Body of pancreas (tissue), 4 donors: ENCODE measurements around the gene NOXRED1. TPM values are rescaled to one million over a fixed set of nuclear protein-coding genes. Genes with fewer than 3 reads are reported as not detected.

Experiments
- ATAC-seq: fragments of 150-250 bp; one replicate; pipeline ENCODE4 v1.9.1; 2016
- DNase-seq, 4 donors: peaks; one replicate each; pipeline ENCODE4 v3.0.0-alpha.2; 2019
- H3K27ac ChIP-seq, 4 donors: fragments of 200-600 bp; sonication (generic); 1 replicate in 3 of 4; 2 replicates in 1 of 4; pipeline versions ENCODE4 v1.5.1 to v1.6.1; 2016 to 2019; ENCODE audit warnings: mild to moderate bottlenecking in 1 of 4, mixed read lengths in 1 of 4, moderate library complexity in 1 of 4
- H3K27me3 ChIP-seq, 2 donors: fragments of 200-600 bp; sonication (generic); one replicate each; pipeline ENCODE4 v1.6.0; 2016; ENCODE audit warnings: mild to moderate bottlenecking in 1 of 2
- H3K36me3 ChIP-seq, 2 donors: fragments of 200-600 bp; sonication (generic); replicated peaks in 1 of 2; 2 replicates each; pipeline ENCODE4 v1.5.1; 2016; ENCODE audit warnings: low read depth in 2 of 2; ENCODE audit not compliant: insufficient read depth in 1 of 2
- H3K4me1 ChIP-seq: fragments of 200-600 bp; sonication (generic); one replicate; pipeline ENCODE4 v1.6.0; 2016
- H3K4me3 ChIP-seq, 2 donors: fragments of 200-600 bp; sonication (generic); 1 replicate in 1 of 2; 2 replicates in 1 of 2; pipeline ENCODE4 v1.5.1; 2016 to 2019
- H3K9me3 ChIP-seq, 3 donors: fragments of 200-600 bp; sonication (generic); 1 replicate in 2 of 3; 2 replicates in 1 of 3; pipeline ENCODE4 v1.5.1; 2016
- POLR2A ChIP-seq, 3 donors: fragments of 450-650 bp; IDR thresholded peaks; one replicate each; pipeline ENCODE4 v1.6.1; 2016; ENCODE audit warnings: antibody characterized with exemption in 3 of 3, mild to moderate bottlenecking in 2 of 3
- WGBS, 2 donors: methylation state at CpG; one replicate each; pipeline ENCODE4 v1.1.5; 2017; 5-methylcytosine and 5-hydroxymethylcytosine counted together
- intact Hi-C: fragments of 100-400 bp; cut with DNase I; formaldehyde crosslinking; loops from one replicate; pipeline ENCODE4 v1.15.1; 2023
- total RNA-seq, 2 donors: library from RNA; depleted of rRNA; stranded (reverse); fragments of >200 nt; gene quantifications; one replicate each; pipeline ENCODE4 v1.1.0, GENCODE V29; 2016
- TF ChIP-seq, protein P1 (sequence below), 7 experiments: fragments of 450-650 bp in 4 of 7; fragments of 200-600 bp in 3 of 7; sonication (generic) in 3 of 7; IDR thresholded peaks; one replicate each; pipeline ENCODE4 v1.5.1; 2016 to 2019; ENCODE audit warnings: antibody characterized with exemption in 7 of 7

The NOXRED1 gene
- total RNA-seq, 2 donors from 2014 or later = 0.52 to 5.3 TPM

GRCh38 chr14:77409131-77409533, 14.2 kb downstream of the NOXRED1 start:
- TF ChIP-seq, protein P1, sequence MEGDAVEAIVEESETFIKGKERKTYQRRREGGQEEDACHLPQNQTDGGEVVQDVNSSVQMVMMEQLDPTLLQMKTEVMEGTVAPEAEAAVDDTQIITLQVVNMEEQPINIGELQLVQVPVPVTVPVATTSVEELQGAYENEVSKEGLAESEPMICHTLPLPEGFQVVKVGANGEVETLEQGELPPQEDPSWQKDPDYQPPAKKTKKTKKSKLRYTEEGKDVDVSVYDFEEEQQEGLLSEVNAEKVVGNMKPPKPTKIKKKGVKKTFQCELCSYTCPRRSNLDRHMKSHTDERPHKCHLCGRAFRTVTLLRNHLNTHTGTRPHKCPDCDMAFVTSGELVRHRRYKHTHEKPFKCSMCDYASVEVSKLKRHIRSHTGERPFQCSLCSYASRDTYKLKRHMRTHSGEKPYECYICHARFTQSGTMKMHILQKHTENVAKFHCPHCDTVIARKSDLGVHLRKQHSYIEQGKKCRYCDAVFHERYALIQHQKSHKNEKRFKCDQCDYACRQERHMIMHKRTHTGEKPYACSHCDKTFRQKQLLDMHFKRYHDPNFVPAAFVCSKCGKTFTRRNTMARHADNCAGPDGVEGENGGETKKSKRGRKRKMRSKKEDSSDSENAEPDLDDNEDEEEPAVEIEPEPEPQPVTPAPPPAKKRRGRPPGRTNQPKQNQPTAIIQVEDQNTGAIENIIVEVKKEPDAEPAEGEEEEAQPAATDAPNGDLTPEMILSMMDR (IDR thresholded peaks at IDR 0.05) = no peak
- no peak for TF ChIP-seq POLR2A (IDR thresholded peaks at IDR 0.05)
- Histone ChIP-seq H3K4me3 (no peak overlapping the region), H3K4me1 (no peaks in the 10 kb centered on the region), H3K9me3 (no peaks in the 10 kb centered on the region), H3K36me3 (no peaks in the 10 kb centered on the region), H3K27me3 (no peaks in the 10 kb centered on the region), H3K27ac (no peak overlapping the region)
- ATAC-seq = no peak
- 47 to 52% methylated on average over 3 of the region's 3 CpGs for WGBS, 2 donors
- no peak for DNase-seq
- intact Hi-C loops = no loop called here

GRCh38 chr14:77407158-77407557, 16.2 kb downstream of the NOXRED1 start:
- no peak for DNase-seq
- intact Hi-C loops = no loop called here
- Histone ChIP-seq H3K27ac (no peak overlapping the region), H3K36me3 (no peaks in the 10 kb centered on the region), H3K4me1 (no peaks in the 10 kb centered on the region), H3K4me3 (no peak overlapping the region), H3K9me3 (no peaks in the 10 kb centered on the region), H3K27me3 (no peaks in the 10 kb centered on the region)
- ATAC-seq = no peak
- 80 to 83% methylated on average over 2 of the region's 2 CpGs for WGBS, 2 donors
- TF ChIP-seq, protein P1 (IDR thresholded peaks at IDR 0.05) = no peak
- TF ChIP-seq POLR2A (IDR thresholded peaks at IDR 0.05) = no peak

GRCh38 chr14:77406718-77407117, 16.6 kb downstream of the NOXRED1 start:
- intact Hi-C loops = no loop called here
- DNase-seq (no peak), ATAC-seq (no peak)
- TF ChIP-seq, protein P1 (IDR thresholded peaks at IDR 0.05) = no peak
- TF ChIP-seq POLR2A (IDR thresholded peaks at IDR 0.05) = no peak
- Histone ChIP-seq H3K4me3 (no peak overlapping the region), H3K36me3 (no peaks in the 10 kb centered on the region), H3K9me3 (no peaks in the 10 kb centered on the region), H3K4me1 (no peaks in the 10 kb centered on the region), H3K27ac (no peak overlapping the region), H3K27me3 (no peaks in the 10 kb centered on the region)
- WGBS, 2 donors = 64 to 66% methylated on average over 6 of the region's 6 CpGs

DNA sequence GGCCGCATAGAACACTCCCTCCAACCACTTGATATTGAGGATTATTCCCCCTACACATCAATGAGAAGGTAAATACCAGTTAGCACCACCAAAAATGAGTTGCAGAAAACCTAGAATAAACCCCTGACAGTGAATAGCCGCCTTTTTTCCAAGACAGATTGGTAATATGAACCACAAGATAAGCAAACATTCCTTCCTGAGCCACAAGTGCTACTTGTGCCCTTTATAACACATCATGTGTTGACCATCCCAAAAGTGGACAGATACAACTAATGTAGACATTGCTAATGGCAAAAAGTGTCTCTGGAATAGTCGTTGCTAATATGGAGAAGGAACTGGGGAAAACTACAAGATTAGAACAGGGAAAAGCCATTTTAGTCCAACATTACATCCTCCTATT, 17.2 kb downstream of the NOXRED1 start:
- intact Hi-C loops = no loop called here
- no peaks in the 10 kb centered on the region for H3K4me1 ChIP-seq
- DNase-seq (no peak), ATAC-seq (no peak)
- TF ChIP-seq POLR2A (IDR thresholded peaks at IDR 0.05) = no peak
- TF ChIP-seq, protein P1 (IDR thresholded peaks at IDR 0.05) = no peak
- H3K27me3 ChIP-seq = no peaks in the 10 kb centered on the region
- no peak overlapping the region for H3K27ac ChIP-seq
- WGBS, 2 donors = 53 to 67% methylated on average over 3 of the region's 3 CpGs
- H3K4me3 ChIP-seq = no peak overlapping the region
- no peaks in the 10 kb centered on the region for H3K36me3 ChIP-seq
- no peaks in the 10 kb centered on the region for H3K9me3 ChIP-seq

GRCh38 chr14:77403768-77404167, 19.6 kb downstream of the NOXRED1 start:
- no peak overlapping the region for H3K4me3 ChIP-seq
- no peaks in the 10 kb centered on the region for H3K36me3 ChIP-seq
- no peak for ATAC-seq
- no peak for DNase-seq
- no peak overlapping the region for H3K27ac ChIP-seq
- no peaks in the 10 kb centered on the region for H3K4me1 ChIP-seq
- H3K9me3 ChIP-seq = no peaks in the 10 kb centered on the region
- 78 to 80% methylated on average over 3 of the region's 3 CpGs for WGBS, 2 donors
- intact Hi-C loops = no loop called here
- no peak for TF ChIP-seq POLR2A (IDR thresholded peaks at IDR 0.05)
- TF ChIP-seq, protein P1 (IDR thresholded peaks at IDR 0.05) = no peak
- no peaks in the 10 kb centered on the region for H3K27me3 ChIP-seq
